GM19463 (cell line): ENCODE results near the gene SORD.
A peak's percentile ranks its signal among the peaks of the same experiment; 100 is the strongest.
"Not testable (repeated sequence)": the region's sequence is repeated elsewhere in the genome, so short reads cannot be mapped to it uniquely, and the experiment has no call there.

ENCODE experiments used
- ATAC-seq: cut with Tn5 transposase; IDR thresholded peaks from one replicate; pipeline ENCODE4 v1.9.1; 2021; ENCODE audit warnings: mild to moderate bottlenecking, moderate library complexity; ENCODE audit not compliant: unreplicated experiment

SORD gene

DNA sequence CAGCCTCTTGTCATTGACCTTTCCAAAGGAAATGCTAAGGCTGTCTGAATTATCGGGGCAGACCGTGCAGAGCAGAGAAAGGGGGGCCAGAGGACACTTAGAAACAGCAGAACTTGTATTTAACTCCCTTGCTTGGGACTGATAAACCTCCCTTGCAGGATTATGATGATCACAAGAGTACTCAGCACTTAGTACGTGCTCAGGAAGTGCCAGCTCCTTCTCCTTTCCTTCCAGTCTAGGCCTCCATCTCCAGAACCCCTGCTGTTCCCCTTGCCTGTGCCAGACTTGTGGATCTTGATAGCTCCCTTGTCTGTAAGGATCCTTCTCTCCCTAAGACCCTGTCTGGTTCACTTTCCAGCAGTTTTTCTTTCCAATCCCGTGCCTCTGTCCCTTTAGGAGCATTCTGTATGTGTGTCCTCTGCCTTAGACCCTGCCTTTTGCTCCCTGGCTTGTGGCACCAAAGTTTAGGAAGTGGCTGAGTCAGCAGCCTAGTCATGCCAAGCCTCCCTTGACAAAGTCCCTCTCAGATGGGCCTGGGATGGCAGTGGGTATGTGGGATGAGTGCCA, 747 bp downstream of the SORD start:
- ATAC-seq: no peak

DNA sequence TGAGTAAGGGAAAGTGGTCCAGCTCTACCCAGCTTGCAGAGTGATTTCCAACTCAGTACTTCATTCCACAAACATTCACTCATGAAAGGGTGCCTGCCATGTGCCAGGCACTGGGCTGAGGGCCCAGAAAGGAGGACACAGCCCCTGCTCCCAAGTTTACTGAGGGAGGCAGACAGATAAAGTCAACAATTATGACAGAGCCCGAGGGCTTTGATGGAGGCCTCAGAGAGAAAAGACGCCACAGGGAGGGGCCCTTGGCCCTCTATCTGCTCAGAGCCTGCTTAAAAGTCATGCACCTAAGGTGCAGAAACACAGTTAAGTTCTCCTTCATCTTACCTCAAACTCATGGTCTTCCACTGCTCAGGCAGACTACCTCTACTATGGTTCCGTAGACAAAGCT, 1.7 kb downstream of the SORD start:
- ATAC-seq: not testable (repeated sequence)

DNA sequence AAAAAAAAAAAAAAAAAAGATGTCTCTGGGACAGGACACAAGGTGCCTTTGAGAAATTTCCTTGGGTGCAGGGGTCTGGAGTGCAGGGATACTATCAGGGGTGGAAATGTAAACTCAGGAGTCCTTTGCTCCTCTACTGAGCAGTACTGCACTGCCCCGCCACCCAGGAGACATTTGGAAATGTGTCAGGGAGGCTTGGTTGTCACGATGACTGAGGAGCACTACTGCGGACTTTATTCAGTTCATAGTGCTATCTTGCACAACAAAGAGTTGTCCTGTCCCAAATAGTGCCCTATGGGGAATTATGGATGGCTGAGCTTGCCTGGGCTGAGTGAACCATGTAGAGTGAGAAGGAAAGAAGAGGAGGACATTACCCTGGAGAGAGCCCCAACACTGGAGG, 2.6 kb downstream of the SORD start:
- ATAC-seq: not testable (repeated sequence)

DNA sequence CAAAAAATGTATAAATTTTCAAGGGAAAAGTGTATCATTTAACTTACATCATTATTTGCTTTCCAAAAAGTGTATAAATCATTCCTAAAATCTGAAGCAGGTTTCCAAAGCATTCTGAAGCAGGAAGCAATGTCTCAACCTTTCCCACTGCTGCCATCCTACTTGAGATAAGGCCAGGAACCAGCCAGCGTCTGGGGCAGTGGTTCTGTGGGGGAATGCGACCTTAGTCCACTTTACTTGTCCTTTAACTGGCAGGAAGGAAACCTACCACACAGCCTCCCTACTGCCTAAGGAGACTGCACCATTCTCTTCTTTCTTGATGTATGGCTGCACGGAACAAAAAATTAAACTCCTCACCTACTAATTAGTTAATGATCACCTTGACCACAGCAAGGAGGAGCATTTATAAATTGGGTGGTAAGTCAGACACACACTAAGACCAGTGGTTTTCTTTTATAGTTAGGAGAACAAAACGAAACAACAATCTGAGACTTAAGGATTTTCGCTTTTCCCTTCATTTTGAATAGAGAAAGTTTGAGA, 3.7 kb downstream of the SORD start:
- no peak for ATAC-seq

DNA sequence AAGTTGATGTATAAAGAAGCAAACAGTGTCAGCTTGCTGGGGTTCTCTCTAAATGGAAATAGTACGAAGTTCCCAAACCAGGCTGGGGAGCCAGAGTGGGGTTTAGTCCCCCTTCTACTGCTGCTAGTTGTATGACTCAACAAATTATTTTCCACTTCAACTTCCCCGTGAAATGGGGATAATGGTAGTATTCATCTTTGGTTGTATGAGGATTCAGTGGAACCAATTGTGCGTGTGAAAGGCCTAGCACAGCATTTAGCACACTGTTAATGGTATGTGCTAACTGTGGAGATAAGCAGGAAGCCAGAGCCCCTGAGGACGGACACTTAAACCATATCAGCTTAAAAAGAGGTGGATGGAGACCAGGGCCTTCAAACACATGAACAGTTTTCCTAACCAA, 4.2 kb downstream of the SORD start:
- no peak for ATAC-seq

DNA sequence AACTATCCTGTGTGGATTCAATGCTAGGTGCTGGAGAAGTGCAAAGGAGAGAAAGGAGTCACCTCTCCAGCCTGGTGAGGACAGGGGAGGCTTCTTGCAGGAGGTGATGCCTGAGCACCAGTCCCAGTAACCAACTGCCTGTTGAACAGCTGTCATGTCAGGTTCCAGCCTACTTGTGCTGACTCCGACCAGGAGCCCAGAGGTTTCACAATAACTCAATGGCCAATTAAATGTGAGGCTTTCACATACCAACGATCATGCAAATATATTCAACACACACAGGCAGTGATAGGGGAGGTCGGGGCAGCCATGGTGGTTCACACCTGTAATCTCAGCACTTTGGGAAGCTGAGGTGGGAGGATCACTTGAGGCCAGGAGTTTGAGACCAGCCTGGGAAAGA, 7.7 kb downstream of the SORD start:
- ATAC-seq: no peak

DNA sequence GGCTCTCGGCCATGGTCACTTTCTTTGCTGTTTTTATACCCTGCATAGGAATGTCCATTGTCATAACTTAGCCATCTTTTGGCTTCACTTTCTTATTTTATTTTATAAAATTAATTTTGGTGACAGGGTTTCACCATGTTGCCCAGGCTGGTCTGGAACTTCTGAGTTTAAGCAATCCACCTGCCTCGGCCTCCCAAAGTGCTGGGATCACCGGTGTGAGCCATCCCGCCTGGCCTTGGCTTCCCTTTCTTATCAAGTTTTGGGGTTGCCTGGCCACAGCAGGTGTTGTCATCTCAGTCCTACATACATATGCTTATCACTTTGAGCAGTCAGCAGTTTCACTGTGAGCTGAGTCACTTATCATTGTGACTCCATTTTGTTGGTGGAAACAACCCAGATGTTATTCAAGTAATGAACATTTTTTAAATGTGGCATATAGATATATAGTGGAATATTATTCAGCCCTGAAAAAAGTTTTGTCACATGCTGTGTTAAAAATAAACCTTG, 8.6 kb downstream of the SORD start:
- not testable (repeated sequence) for ATAC-seq

DNA sequence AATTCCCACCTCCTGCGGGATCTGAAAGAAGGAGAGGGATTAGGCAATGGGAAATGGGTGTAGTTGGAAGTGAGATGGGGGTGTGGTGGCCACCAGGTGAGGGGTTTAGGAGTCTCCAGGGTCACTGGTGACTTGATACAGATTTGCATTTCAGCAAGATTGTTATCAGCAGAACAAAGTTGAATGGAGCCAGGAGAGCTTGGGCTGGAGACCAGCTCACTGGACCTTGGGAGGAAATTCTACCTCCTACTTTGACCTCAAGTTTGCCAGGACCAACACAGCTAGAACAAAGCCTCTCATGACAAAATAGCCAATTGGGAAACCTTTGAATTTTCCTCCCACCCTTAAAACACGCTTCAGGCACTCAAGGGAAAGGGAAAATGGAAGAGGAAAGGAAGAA, 9.5 kb downstream of the SORD start:
- not testable (repeated sequence) for ATAC-seq

DNA sequence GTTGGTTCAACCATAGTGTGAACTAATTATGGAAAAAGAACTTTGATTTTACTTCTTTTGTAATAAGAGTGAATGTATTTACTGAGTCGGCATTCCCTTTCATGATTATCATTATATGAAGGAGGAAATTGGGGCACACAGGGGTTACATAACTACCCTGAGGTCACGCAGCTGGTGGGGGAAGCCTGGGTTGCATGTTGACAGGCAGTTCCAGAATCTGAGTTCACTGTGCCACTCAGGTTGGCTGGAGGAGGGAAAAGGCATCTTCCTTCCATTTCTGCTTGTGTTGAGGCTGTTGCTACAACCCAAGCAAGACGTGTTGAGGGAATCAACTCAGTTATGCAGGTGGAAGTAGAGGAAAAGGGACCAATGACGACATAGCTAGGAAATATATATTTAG, 11.1 kb downstream of the SORD start:
- ATAC-seq: not testable (repeated sequence)

DNA sequence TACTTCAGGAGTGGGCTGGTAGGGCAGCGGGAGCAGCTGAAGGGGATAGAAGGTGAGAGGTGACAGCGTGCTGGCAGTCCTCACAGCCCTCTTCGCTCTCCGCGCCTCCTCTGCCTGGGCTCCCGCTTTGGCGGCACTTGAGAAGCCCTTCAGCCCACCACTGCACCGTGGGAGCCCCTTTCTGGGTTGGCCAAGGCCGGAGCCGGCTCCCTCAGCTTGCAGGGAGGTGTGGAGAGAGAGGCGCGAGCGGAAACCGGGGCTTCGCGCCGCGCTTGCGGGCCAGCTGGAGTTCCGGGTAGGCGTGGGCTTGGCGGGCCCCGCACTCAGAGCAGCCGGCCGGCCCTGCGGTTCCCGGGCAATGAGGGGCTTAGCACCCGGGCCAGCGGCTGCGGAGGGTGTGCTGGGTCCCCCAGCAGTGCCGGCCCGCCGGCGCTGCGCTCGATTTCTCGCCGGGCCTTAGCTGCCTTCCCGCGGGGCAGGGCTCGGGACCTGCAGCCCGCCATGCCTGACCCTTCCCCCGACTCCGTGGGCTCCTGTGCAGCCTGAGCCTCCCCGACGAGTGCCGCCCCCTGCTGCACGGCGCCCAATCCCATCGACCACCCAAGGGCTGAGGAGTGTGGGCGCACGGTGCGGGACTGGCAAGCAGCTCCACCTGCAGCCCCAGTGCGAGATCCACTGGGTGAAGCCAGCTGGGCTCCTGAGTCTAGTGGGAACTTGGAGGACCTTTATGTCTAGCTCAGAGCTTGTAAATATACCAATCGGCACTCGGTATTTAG, 11.8 kb downstream of the SORD start:
- ATAC-seq: not testable (repeated sequence)

DNA sequence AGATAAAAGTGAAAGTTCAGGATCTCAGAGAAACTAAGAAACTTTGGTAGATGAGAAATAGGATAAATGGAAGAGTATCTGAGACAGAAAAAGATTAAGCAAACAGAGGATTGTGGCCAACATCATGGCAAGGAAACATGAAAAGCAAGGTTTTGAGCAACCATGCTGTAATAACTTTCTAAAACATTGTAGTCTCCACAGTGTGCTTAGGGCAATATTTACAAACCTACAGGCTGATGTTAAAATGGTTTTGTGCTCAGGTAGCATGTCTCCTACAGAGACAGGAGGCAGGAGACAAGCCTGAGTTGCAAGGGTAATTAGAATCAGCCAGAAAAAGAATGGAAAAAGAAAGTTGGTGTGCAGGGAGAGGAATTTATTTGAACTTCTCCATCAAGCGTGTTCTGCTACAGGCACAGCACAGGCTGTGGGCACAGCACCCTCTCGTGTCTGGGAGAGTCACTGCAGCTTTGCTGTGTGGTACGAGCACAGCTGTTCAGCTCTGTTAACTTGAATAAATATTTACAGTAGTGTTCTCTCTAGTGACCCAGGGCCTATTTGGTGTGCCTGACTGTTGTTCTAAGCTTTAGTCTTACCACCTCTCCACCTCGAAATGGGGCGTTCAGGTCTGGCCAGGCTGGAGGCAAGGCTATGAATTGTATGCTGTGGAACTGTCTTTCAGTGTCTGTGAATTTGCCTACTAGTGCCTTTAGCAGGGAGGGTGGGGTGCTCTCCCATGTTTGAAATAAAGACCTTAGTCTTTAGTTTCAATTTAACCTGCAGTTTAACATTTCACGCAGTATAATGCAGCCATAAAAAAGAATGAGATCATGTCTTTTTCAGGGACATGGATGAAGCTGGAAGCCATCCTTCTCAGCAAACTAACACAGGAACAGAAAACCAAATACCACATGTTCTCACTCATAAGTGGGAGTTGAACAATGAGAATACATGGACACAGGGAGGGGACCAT, 14.1 kb downstream of the SORD start:
- ATAC-seq: peak; percentile 80

DNA sequence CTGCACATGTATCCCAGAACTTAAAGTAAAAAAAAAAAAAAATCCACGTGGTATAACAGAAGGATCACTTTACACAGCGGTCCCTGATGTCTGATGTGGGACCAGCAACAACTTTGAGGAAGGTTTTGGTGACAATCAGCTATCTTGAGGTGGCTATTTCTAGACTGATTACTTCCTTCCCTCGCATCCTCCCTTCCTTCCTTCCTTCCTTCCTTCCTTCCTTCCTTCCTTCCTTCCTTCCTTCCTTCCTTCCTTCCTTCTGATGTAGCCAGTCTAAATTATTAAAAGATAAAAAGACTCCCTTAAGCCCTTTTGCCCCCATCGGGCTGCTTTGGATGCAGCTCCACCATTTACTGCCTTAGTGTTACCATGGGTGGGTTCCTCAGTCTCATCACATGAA, 14.9 kb downstream of the SORD start:
- no peak for ATAC-seq

DNA sequence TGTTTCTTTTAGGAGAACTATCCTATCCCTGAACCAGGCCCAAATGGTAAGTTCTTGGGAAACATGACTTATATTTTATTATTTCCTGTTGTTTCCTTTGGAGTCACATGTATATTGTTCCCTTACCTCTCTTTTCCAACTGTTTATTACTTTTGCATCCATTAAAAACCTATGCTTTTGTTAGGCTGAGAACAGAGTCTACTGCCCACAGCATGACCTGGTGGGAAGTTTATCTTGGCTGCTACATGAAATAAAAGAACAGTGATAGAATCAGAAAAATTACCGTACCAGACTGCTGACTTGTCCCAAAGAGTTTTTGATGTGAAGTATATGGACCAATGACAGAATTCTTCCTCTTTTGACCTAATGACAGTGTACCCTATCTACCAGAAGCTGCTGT, 17.4 kb downstream of the SORD start:
- not testable (repeated sequence) for ATAC-seq

DNA sequence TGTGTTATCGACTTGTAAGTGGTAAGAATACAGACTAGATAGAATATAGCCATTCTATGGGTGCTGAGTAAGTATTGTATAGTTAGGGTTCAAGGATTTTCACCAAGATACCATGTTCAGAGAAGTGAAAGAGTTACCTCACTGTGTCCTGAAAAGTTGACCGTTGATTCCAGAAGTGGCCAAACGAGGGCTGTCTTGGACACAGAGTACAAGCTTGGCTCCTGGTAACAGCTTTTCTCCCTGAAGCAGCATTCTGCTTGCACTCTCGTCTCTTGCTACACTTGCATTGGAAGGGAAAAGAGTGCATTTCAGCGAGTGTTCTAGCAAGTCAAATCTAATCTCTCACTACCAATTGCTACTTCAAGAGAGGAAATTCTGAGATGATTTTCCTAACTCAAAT, 18.5 kb downstream of the SORD start:
- ATAC-seq: not testable (repeated sequence)

DNA sequence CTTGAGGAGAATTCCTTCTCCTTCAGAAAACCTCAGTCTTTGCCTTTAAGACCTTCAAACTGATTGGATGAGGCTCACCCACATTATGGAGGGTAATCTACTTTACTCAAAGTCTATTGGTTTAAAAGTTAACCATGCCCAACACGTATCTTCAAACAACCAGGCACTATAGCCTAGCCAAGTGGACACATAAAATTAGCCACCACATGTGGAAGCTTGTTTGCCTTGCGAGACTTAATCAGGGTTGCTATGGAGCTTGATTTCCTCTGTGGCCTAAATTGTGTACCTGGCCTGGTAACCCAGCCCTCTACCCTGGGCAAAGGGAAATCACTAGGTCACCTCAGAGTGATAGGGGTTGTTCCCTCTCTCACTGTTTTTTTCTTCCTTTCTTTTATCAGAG, 19.9 kb downstream of the SORD start:
- not testable (repeated sequence) for ATAC-seq

DNA sequence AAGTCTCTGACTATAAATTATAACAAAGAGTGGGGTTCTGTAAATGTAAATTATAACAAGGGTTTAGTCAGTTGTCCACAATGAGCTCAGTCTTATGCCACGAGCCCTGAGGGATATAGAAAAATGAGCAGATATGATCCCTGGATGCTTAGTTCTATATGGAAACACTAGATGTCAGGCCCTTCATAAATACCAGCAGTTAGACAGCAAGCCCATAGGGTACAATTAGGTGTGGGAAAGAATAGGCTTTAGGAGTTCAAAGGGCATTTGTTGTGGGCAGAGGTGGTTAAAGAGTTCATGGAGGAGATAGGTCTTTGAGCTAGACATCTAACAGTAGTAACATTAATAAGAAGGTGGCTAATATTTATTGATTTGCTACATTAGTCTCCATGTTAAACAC, 21.3 kb downstream of the SORD start:
- ATAC-seq: not testable (repeated sequence)

DNA sequence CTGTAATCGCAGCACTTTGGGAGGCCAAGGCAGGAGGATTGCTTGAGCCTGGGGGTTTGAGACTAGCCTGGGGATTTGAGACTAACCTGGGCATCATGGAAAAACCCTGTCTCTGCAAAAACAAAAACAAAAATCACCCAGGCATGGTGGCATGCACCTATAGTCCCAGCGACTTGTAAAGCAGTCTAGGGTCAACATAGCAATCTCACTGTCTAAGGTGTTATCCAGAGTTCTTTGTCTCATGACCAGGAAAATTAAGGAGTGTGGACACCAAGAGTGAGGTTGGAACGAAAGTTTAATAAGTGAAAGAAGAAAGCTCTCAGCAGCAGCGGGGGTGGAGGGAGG, 25.4 kb downstream of the SORD start:
- ATAC-seq: not testable (repeated sequence)

DNA sequence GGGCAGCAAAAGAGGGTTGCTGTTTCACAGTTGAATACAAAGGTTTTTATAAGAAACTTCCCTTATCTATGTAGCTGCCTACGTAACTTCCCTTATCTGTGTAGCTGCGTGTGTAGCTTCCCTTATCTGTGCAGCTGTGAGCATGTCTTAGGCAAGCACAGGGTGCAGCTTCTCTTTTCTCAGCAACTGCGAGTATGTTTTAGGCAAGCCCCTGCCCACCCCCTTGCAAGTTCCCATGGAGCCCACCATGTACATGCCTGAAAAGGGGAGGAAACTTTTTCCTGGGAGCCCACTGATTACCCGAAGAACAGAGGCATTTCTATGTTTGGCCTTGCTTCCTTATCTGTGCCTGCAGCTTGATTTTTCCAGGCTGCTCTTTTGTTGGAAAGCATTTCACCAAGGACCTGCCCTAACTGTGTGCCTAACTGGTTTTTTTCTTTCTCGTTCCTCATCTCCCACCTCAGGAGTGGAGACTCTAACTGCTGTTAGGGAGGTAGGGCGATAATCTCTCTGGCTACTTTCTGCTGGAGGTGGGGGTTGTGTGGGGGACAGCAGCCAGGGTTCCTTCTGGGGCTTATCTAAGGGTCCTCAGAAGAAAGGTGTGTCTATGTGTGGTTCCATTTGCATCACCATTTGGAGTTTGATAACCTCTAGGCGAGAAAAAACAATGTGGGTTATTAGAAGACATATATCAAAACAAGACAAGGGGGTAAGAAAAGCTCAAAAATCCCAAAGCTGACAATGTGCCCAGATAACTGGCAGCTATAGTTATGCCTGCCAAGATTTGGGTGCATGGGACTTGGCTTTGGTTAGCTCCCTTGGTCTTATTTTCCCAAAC, 26.0 kb downstream of the SORD start:
- ATAC-seq: no peak

DNA sequence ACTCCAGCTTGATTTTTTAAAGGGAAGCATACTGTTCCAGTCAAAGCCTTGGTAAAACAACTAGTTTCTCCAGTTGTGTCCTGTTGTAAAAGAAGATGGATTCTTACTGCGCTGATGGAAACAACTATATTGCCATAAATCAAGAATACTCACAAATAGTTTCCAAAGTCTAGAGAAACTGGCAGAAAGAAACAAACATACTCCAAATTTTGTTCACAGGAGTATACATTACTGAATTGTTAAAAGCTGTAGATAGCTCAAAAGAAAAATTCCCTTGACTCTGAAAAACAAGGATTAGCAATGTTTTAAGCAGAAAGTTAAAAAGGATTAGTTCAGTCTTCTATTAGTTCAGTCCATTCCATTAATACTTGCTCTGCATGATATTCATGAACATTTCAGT, 27.6 kb downstream of the SORD start:
- no peak for ATAC-seq

DNA sequence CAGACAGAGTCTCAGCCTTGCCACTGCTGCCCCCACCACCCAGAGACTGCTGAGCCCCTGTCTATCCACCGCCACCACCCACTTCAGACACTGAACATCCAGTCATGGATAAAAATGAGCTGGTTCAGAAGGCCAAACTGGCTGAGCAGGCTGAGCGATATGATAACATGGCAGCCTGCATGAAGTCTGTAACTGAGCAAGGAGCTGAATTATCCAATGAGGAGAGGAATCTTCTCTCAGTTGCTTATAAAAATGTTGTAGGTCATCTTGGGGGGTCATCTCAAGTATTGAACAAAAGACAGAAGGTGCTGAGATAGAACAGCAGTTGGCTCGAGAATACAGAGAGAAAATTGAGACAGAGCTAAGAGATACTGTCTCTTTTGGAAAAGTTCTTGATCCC, 29.7 kb downstream of the SORD start:
- ATAC-seq: not testable (repeated sequence)
